Muscle of leg (tissue), 11 donors: ENCODE data around the gene RASSF7. TPM values are rescaled to one million over a fixed set of nuclear protein-coding genes. Genes with fewer than 3 reads are reported as not detected.

ENCODE experiments used
- DNase-seq: peaks from one replicate; pipeline ENCODE4 v3.0.0; 2013
- H3K27ac ChIP-seq: one replicate; pipeline ENCODE4 v1.5.1; 2013; ENCODE audit warnings: mild to moderate bottlenecking, low read length, control low read depth
- H3K27me3 ChIP-seq: one replicate; pipeline ENCODE4 v1.6.1; 2013; ENCODE audit warnings: low read length; ENCODE audit not compliant: control insufficient read depth, insufficient read depth
- H3K36me3 ChIP-seq: one replicate; pipeline ENCODE4 v1.6.1; 2013; ENCODE audit warnings: low read length; ENCODE audit not compliant: control insufficient read depth, insufficient read depth
- H3K4me1 ChIP-seq: one replicate; pipeline ENCODE4 v1.6.1; 2013; ENCODE audit warnings: low read length; ENCODE audit not compliant: control insufficient read depth, insufficient read depth
- H3K4me3 ChIP-seq: one replicate; pipeline ENCODE4 v1.5.1; 2013; ENCODE audit warnings: low read length, control low read depth
- H3K9me3 ChIP-seq: replicated peaks from 2 replicates; pipeline ENCODE4 v1.6.1; 2013; ENCODE audit warnings: low read depth, low read length; ENCODE audit not compliant: control insufficient read depth
- WGBS: methylation state at CpG from one replicate; pipeline ENCODE4 v1.1.5; 2013; ENCODE audit warnings: missing lambda C conversion rate; ENCODE audit not compliant: insufficient coverage; 5-methylcytosine and 5-hydroxymethylcytosine counted together
- polyA plus RNA-seq, 8 donors: library from polyadenylated mRNA; unstranded; fragments of 120-200 nt; gene quantifications; one replicate each; pipeline versions ENCODE4 v1.2.1 to v1.2.3, GENCODE V29; 2013; ENCODE audit warnings: inconsistent platforms in 1 of 8, low replicate concordance in 1 of 8; ENCODE audit not compliant: insufficient read length in 8 of 8, insufficient read depth in 1 of 8
- total RNA-seq: library from RNA; stranded (reverse); fragments of 120-200 nt; gene quantifications from one replicate; pipeline ENCODE4 v1.2.4, GENCODE V29; 2013

Gene RASSF7
- total and polyA plus RNA-seq, 9 donors: 2.3 to 4.4 (median 2.6) TPM

- H3K36me3 ChIP-seq: peaks cover 36% of the 10 kb centered on the region
- H3K9me3 ChIP-seq: no peaks in the 10 kb centered on the region
- peaks cover 29% of the 10 kb centered on the region for H3K27me3 ChIP-seq
- H3K4me1 ChIP-seq: peaks cover 65% of the 10 kb centered on the region
- DNase-seq: no peak
- peak overlapping the region; percentile 90 for H3K27ac ChIP-seq
- WGBS: 90% methylated on average over 33 of the region's 37 CpGs
- H3K4me3 ChIP-seq: peak overlapping the region; percentile 82
Observed at GRCh38 chr11:533586-534395, 27.0 kb upstream of the RASSF7 start.

DNA sequence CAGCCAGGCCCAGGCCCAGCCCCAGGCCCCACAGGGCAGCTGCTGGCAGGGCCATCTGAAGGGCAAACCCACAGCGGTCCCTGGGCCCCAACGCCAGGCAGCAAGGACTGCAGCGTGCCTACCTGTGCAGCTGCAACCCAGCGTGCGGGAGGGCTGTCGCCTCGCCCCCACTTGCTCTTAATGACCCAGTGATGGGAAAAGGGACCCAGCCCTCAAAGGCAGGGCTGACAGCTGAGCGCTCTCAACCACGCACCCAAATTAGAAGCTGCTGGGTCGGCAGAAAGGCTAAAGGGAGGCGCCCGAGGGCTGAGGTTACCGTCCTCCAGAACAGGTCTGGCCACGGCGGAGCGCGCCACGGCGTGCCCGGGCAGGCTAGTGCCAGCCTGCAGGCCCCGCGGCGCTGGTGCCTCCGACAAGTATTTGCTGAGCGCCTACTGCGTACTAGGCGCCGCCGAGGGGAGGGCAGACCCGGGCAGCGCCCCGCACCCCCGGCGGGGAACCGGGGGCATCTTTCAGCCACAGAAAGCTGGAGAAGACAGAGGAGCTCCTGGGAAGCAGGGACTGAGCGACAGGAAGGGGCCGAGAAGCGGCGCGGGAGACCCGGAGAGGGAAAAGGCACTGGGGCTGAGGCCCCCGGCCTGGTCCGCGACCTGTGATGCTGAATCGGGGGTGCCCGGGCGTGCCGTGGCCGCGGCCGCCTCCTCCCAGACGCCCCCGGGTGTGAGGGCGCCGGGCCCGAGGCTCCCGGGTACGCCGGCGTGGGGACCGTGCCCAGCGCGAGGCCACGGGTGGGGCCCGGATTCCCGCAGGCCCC, 26.2 kb upstream of the RASSF7 start:
- Histone ChIP-seq H3K36me3 (peaks cover 36% of the 10 kb centered on the region), H3K27ac (peak overlapping the region; percentile 90), H3K4me3 (peak overlapping the region; percentile 82), H3K27me3 (peaks cover 32% of the 10 kb centered on the region), H3K4me1 (peaks cover 57% of the 10 kb centered on the region), H3K9me3 (no peaks in the 10 kb centered on the region)
- peak; percentile 63 for DNase-seq
- WGBS: 9% methylated on average over 64 of the region's 66 CpGs

- peak overlapping the region; percentile 82 for H3K4me3 ChIP-seq
- WGBS: under 1% methylated on average over 44 of the region's 56 CpGs
- no peak overlapping the region for H3K27ac ChIP-seq
- no peaks in the 10 kb centered on the region for H3K9me3 ChIP-seq
- no peak for DNase-seq
- peaks cover 37% of the 10 kb centered on the region for H3K27me3 ChIP-seq
- H3K4me1 ChIP-seq: peaks cover 52% of the 10 kb centered on the region
- peaks cover 31% of the 10 kb centered on the region for H3K36me3 ChIP-seq
Observed at GRCh38 chr11:535210-535518, 25.6 kb upstream of the RASSF7 start.

GRCh38 chr11:535519-536454, 25.0 kb upstream of the RASSF7 start, which contains the start of gene HRAS:
TSS of gene HRAS (minus strand) at chr11:535576.
- peaks cover 30% of the 10 kb centered on the region for H3K36me3 ChIP-seq
- peaks cover 52% of the 10 kb centered on the region for H3K4me1 ChIP-seq
- peak within 1 kb of the TSS; percentile 82 for H3K4me3 ChIP-seq
- H3K9me3 ChIP-seq: no peaks in the 10 kb centered on the region
- DNase-seq: peak; percentile 97
- WGBS: 2% methylated on average over 79 of the region's 97 CpGs
- H3K27me3 ChIP-seq: peaks cover 37% of the 10 kb centered on the region
- peak within 1 kb of the TSS; percentile 90 for H3K27ac ChIP-seq

DNA sequence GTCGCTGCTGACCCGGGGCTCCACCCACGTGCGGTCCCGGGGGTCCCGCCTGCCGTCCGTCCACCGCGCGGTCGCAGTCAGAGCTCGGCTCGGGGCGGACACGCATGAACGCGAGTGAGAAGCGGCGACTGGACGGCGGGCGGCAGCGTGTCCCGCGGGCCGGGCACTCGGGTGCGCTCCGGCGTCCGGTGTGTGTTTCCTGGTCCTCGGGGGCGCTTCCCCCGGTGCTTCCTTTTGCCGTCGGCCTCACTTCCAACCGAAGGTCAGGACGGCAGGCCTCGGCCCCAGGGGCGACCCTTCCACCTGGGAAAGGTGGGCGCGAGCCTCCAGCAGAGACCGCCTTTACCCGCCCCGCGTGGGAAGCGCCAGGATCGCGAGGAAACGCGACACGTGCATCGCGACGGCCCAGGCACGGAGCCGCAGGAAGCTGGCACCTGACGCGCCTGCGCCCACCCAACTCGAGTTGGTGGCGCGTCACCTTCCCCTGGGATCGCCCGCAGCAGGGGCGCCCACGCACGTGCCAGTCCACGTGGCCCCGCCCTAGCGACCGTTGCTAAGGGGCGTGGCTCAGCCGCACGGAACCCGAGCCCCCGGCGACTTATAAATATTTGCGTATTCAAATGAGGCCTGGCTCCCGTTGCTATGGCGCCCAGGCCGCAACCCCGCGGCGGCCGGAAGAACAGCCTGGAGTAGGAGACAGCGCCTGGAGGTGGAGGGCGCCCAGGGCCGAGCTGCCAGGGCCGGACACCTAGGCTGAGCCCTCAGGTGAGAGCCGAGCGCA, 23.7 kb upstream of the RASSF7 start, which contains the start of gene LRRC56:
Gene LRRC56, plus strand, starts transcription at position 687 of the 781 bp plus-strand sequence. CDS start 3,158 bp downstream, outside the sequence.
- Histone ChIP-seq H3K27me3 (peaks cover 37% of the 10 kb centered on the region), H3K4me3 (peak within 1 kb of the TSS; percentile 19), H3K4me1 (peaks cover 51% of the 10 kb centered on the region), H3K9me3 (no peaks in the 10 kb centered on the region), H3K27ac (no peak within 1 kb of the TSS), H3K36me3 (peaks cover 19% of the 10 kb centered on the region)
- under 1% methylated on average over 93 of the region's 93 CpGs for WGBS
- DNase-seq: peak; percentile 76

DNA sequence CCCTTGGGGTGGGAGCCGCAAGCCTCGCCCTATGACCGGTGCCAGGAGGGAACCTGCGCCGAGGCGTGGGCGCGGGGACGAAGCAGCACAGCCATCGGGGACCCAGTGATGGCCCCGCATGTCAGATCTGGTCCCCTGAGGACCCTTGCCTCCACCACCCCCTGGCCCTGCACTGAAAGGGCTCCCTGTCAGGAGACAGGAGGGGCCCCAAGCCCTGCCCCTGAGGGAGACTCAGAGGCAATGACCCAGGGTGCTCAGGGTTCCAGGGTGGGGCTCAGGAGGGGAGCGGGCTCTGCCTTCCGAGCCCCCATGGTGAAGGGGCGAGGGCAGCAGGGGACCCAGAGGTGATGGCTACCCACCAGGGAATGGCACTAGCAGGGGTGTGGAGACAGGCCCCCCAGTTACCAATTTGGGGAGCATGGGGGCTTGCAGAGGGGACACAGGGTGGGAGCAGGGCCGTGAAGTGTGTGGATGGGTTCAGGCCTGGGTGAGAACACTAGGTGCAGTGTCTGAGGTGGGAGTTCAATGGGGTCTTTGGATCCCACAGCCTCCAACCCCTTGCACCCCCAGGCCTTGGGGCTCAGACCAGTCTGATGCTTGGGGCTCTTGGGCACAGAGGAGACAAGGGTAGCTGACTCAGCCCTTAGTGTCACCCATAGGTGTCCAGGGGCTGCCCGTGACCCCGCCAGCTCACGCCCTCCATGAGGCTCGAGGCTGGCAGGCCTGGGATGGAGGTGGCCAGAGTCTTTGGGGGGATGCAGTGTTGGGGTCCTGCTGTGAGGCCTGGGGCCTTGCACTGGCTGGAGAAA, 22.9 kb upstream of the RASSF7 start:
- peaks cover 37% of the 10 kb centered on the region for H3K27me3 ChIP-seq
- WGBS: 42% methylated on average over 19 of the region's 19 CpGs
- H3K9me3 ChIP-seq: no peaks in the 10 kb centered on the region
- H3K4me1 ChIP-seq: peaks cover 44% of the 10 kb centered on the region
- peak overlapping the region; percentile 19 for H3K4me3 ChIP-seq
- no peak for DNase-seq
- no peak overlapping the region for H3K27ac ChIP-seq
- peaks cover 11% of the 10 kb centered on the region for H3K36me3 ChIP-seq

GRCh38 chr11:538431-539051, 22.2 kb upstream of the RASSF7 start:
- Histone ChIP-seq H3K36me3 (peaks cover 4% of the 10 kb centered on the region), H3K27me3 (peaks cover 37% of the 10 kb centered on the region), H3K4me3 (no peak overlapping the region), H3K27ac (no peak overlapping the region), H3K4me1 (peaks cover 37% of the 10 kb centered on the region), H3K9me3 (no peaks in the 10 kb centered on the region)
- no peak for DNase-seq
- WGBS: 88% methylated on average over 18 of the region's 20 CpGs

GRCh38 chr11:539971-540481, 20.7 kb upstream of the RASSF7 start:
- Histone ChIP-seq H3K9me3 (no peaks in the 10 kb centered on the region), H3K4me1 (peaks cover 24% of the 10 kb centered on the region), H3K36me3 (no peaks in the 10 kb centered on the region), H3K27me3 (peaks cover 37% of the 10 kb centered on the region), H3K4me3 (no peak overlapping the region), H3K27ac (no peak overlapping the region)
- 71% methylated on average over 8 of the region's 8 CpGs for WGBS
- no peak for DNase-seq
